ENCODE results near the gene CCDC18. TPM values are rescaled to one million over a fixed set of nuclear protein-coding genes. Genes with fewer than 3 reads are reported as not detected.

The CCDC18 gene
- total RNA-seq, 2 donors from 2014 or later = 13.8 to 23.8 TPM

GRCh38 chr1:93244298-93245069 is 64.0 kb downstream of the CCDC18 start:
- Histone ChIP-seq H3K4me3 (ENCODE audit: low read length) (no peak overlapping the region), H3K36me3 (ENCODE audit: control insufficient read depth, insufficient read depth, low read length) (peaks cover 44% of the 10 kb centered on the region), H3K9me3 (ENCODE audit: control insufficient read depth, low read length) (peaks cover 57% of the 10 kb centered on the region), H3K4me1 (ENCODE audit: control insufficient read depth, insufficient read depth, low read length) (no peaks in the 10 kb centered on the region), H3K27ac (ENCODE audit: low read depth, low read length) (no peak overlapping the region), H3K9ac (ENCODE audit: extremely low read depth, low read length, poor library complexity, severe bottlenecking) (no peak overlapping the region), H3K27me3 (ENCODE audit: control insufficient read depth, insufficient read depth, low read length, poor library complexity, severe bottlenecking) (no peaks in the 10 kb centered on the region)
- H3K27me3 Mint-ChIP-seq (ENCODE audit: insufficient read depth) = no peaks in the 10 kb centered on the region
- whole genome bisulfite sequencing, 2 experiments (ENCODE audit: insufficient coverage in 1 of 2, insufficient read length in 1 of 2) = 100% methylated on average over 1 of the region's 1 CpG; no CpG with 5 or more reads in 1 of the 2 experiments
- H3K4me3 Mint-ChIP-seq = no peak overlapping the region
- DNase-seq = no peak
- no peak overlapping the region for H3K27ac Mint-ChIP-seq
- H3K4me1 Mint-ChIP-seq = no peaks in the 10 kb centered on the region
- H3K36me3 Mint-ChIP-seq (ENCODE audit: low read depth) = peaks cover 70% of the 10 kb centered on the region
- H3K9me3 Mint-ChIP-seq = peaks cover 50% of the 10 kb centered on the region
- TF ChIP-seq, protein P1, sequence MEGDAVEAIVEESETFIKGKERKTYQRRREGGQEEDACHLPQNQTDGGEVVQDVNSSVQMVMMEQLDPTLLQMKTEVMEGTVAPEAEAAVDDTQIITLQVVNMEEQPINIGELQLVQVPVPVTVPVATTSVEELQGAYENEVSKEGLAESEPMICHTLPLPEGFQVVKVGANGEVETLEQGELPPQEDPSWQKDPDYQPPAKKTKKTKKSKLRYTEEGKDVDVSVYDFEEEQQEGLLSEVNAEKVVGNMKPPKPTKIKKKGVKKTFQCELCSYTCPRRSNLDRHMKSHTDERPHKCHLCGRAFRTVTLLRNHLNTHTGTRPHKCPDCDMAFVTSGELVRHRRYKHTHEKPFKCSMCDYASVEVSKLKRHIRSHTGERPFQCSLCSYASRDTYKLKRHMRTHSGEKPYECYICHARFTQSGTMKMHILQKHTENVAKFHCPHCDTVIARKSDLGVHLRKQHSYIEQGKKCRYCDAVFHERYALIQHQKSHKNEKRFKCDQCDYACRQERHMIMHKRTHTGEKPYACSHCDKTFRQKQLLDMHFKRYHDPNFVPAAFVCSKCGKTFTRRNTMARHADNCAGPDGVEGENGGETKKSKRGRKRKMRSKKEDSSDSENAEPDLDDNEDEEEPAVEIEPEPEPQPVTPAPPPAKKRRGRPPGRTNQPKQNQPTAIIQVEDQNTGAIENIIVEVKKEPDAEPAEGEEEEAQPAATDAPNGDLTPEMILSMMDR (conservative IDR thresholded peaks at IDR 0.05) = no peak

GRCh38 chr1:93251966-93252365 is 71.4 kb downstream of the CCDC18 start:
- no peak overlapping the region for H3K27ac ChIP-seq (ENCODE audit: low read depth, low read length)
- peaks cover 4% of the 10 kb centered on the region for H3K9me3 ChIP-seq (ENCODE audit: control insufficient read depth, low read length)
- no peak overlapping the region for H3K4me3 Mint-ChIP-seq
- H3K9me3 Mint-ChIP-seq = no peaks in the 10 kb centered on the region
- H3K9ac ChIP-seq (ENCODE audit: extremely low read depth, low read length, poor library complexity, severe bottlenecking) = no peak overlapping the region
- H3K27ac Mint-ChIP-seq = no peak overlapping the region
- no peak for DNase-seq
- H3K4me1 Mint-ChIP-seq = no peaks in the 10 kb centered on the region
- no peaks in the 10 kb centered on the region for H3K27me3 ChIP-seq (ENCODE audit: control insufficient read depth, insufficient read depth, low read length, poor library complexity, severe bottlenecking)
- no peak overlapping the region for H3K4me3 ChIP-seq (ENCODE audit: low read length)
- peaks cover 12% of the 10 kb centered on the region for H3K36me3 ChIP-seq (ENCODE audit: control insufficient read depth, insufficient read depth, low read length)
- H3K27me3 Mint-ChIP-seq (ENCODE audit: insufficient read depth) = no peaks in the 10 kb centered on the region
- TF ChIP-seq, protein P1 (conservative IDR thresholded peaks at IDR 0.05) = no peak
- H3K4me1 ChIP-seq (ENCODE audit: control insufficient read depth, insufficient read depth, low read length) = no peaks in the 10 kb centered on the region
- 91 to 100% methylated on average over 1 of the region's 1 CpG for WGBS, 2 experiments (ENCODE audit: insufficient coverage in 1 of 2, insufficient read length in 1 of 2)
- peaks cover 16% of the 10 kb centered on the region for H3K36me3 Mint-ChIP-seq (ENCODE audit: low read depth)

DNA sequence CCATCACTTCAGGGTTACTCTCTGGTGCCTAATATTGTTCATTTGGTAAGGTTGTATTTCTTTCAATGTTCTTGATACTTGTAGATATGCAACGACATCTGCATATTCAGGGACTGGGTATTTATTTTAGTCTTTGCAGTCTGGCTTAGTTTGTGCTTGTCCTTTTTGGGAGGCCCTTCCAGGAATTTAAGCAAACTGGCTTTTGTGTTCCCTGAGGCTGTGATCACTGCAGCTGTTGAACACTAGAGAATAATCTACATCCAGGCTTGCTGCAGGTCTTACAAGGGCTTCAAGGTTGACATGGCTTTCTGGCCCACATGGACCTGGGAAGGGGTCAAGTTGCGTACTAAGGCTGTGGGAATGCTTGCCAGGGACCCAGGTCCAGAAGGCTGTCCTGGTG is 72.1 kb downstream of the CCDC18 start:
- peaks cover 12% of the 10 kb centered on the region for H3K36me3 Mint-ChIP-seq (ENCODE audit: low read depth)
- H3K9me3 Mint-ChIP-seq = no peaks in the 10 kb centered on the region
- H3K4me1 ChIP-seq (ENCODE audit: control insufficient read depth, insufficient read depth, low read length) = no peaks in the 10 kb centered on the region
- TF ChIP-seq, protein P1 (conservative IDR thresholded peaks at IDR 0.05) = no peak
- H3K27me3 ChIP-seq (ENCODE audit: control insufficient read depth, insufficient read depth, low read length, poor library complexity, severe bottlenecking) = no peaks in the 10 kb centered on the region
- no peak for DNase-seq
- H3K36me3 ChIP-seq (ENCODE audit: control insufficient read depth, insufficient read depth, low read length) = peaks cover 19% of the 10 kb centered on the region
- no peak overlapping the region for H3K4me3 Mint-ChIP-seq
- H3K4me1 Mint-ChIP-seq = no peaks in the 10 kb centered on the region
- H3K9ac ChIP-seq (ENCODE audit: extremely low read depth, low read length, poor library complexity, severe bottlenecking) = no peak overlapping the region
- H3K4me3 ChIP-seq (ENCODE audit: low read length) = no peak overlapping the region
- WGBS, 2 experiments (ENCODE audit: insufficient coverage in 1 of 2, insufficient read length in 1 of 2) = 86 to 100% methylated on average over 1 to 2 of the region's 2 CpGs
- no peak overlapping the region for H3K27ac Mint-ChIP-seq
- peaks cover 4% of the 10 kb centered on the region for H3K9me3 ChIP-seq (ENCODE audit: control insufficient read depth, low read length)
- no peaks in the 10 kb centered on the region for H3K27me3 Mint-ChIP-seq (ENCODE audit: insufficient read depth)
- H3K27ac ChIP-seq (ENCODE audit: low read depth, low read length) = no peak overlapping the region
